Breast epithelium (tissue), 3 donors: ENCODE results near the gene ABCG2.

Experiments used
- CTCF ChIP-seq, 3 donors: fragments of 450-650 bp; IDR thresholded peaks; one replicate each; pipeline ENCODE4 v1.5.1; 2016 to 2017; ENCODE audit warnings: antibody characterized with exemption in 3 of 3, mild to moderate bottlenecking in 3 of 3, moderate library complexity in 3 of 3
- POLR2A ChIP-seq: fragments of 450-650 bp; IDR thresholded peaks from one replicate; pipeline ENCODE4 v1.6.1; 2016; ENCODE audit warnings: antibody characterized with exemption, mild to moderate bottlenecking, moderate library complexity

DNA sequence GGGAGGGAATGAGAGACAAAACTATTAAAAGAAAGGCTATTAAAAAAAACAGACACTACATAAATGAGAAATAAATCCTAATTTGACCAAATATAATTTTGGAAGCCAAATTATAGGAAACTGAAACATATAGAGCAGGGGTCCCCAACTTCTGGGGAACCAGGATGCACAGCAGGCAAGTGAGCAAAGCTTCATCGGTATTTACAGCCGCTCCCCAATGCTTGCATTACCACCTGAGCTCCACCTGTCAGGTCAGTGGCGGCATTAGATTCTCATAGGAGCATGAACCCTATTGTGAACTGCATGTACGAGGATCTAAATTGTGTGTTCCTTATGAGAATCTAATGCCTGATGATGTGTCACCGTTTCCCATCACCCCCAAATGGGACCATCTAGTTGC lies 28.4 kb downstream of the ABCG2 start:
- TF ChIP-seq POLR2A (no peak), CTCF (IDR thresholded peaks at IDR 0.05) (no peak)
